ENCODE measurements around the gene RBM20. TPM values are rescaled to one million over a fixed set of nuclear protein-coding genes. Genes with fewer than 3 reads are reported as not detected.

RBM20 gene
- polyA plus RNA-seq, 1 donor (not counting 4 experiments of a cell fraction or from before 2014, with no cell fraction given) = 0.01 TPM

GRCh38 chr10:110625951-110626855, 17.9 kb upstream of the RBM20 start:
- no peak overlapping the region for H2AFZ ChIP-seq (ENCODE audit: control insufficient read depth, low read length)
- TF ChIP-seq CTCF (optimal IDR thresholded peaks at IDR 0.05 in 1 of 3, IDR thresholded peaks at IDR 0.05 in 1 of 3, conservative IDR thresholded peaks at IDR 0.05 in 1 of 3; ENCODE audit: extremely low read depth in 1 of 3, insufficient read depth in 2 of 3, low read length in 3 of 3) (no peak), EZH2 (IDR thresholded peaks at IDR 0.05; ENCODE audit: low read length) (no peak)
- H3K4me1 ChIP-seq (ENCODE audit: control insufficient read depth, extremely low read depth, insufficient read depth, low read length) = peaks cover 3% of the 10 kb centered on the region
- no peaks in the 10 kb centered on the region for H3K79me2 ChIP-seq (ENCODE audit: control insufficient read depth, insufficient read depth, low read length)
- H3K9ac ChIP-seq (ENCODE audit: control insufficient read depth, extremely low read depth, insufficient read depth, low read length) = no peak overlapping the region
- dilution Hi-C loops (cut with MboI; ENCODE audit: extremely low pct_ligation_motif_present, low sequenced_read_pairs) = no loop called here
- no peaks in the 10 kb centered on the region for H3K36me3 ChIP-seq (ENCODE audit: control insufficient read depth in 2 of 2, extremely low read depth in 1 of 2, insufficient read depth in 2 of 2, low read length in 2 of 2)
- H3K27me3 ChIP-seq (ENCODE audit: control insufficient read depth, extremely low read depth, insufficient read depth, low read length) = no peaks in the 10 kb centered on the region
- H3K27ac ChIP-seq (ENCODE audit: control insufficient read depth, insufficient read depth, low read length) = no peak overlapping the region
- no peak overlapping the region for H3K4me3 ChIP-seq (ENCODE audit: control insufficient read depth in 2 of 3, extremely low read depth in 1 of 3, insufficient read depth in 2 of 3, low read depth in 1 of 3, low read length in 3 of 3)
- FAIRE-seq = no peak
- H3K9me1 ChIP-seq (ENCODE audit: control insufficient read depth, extremely low read depth, insufficient read depth, low read length) = no peaks in the 10 kb centered on the region
- H3K9me3 ChIP-seq (ENCODE audit: control insufficient read depth, low read depth, low read length) = no peaks in the 10 kb centered on the region
- no peaks in the 10 kb centered on the region for H4K20me1 ChIP-seq (ENCODE audit: control insufficient read depth, extremely low read depth, insufficient read depth, low read length)
- H3K4me2 ChIP-seq (ENCODE audit: control insufficient read depth, extremely low read depth, insufficient read depth, low read depth, low read length) = no peak overlapping the region
- no peak for DNase-seq (ENCODE audit: low read depth, low spot score)

GRCh38 chr10:110628161-110628560, 16.0 kb upstream of the RBM20 start:
- Histone ChIP-seq H3K9me1 (ENCODE audit: control insufficient read depth, extremely low read depth, insufficient read depth, low read length) (no peaks in the 10 kb centered on the region), H3K4me1 (ENCODE audit: control insufficient read depth, extremely low read depth, insufficient read depth, low read length) (peaks cover 3% of the 10 kb centered on the region), H3K79me2 (ENCODE audit: control insufficient read depth, insufficient read depth, low read length) (no peaks in the 10 kb centered on the region), H4K20me1 (ENCODE audit: control insufficient read depth, extremely low read depth, insufficient read depth, low read length) (no peaks in the 10 kb centered on the region), H3K9ac (ENCODE audit: control insufficient read depth, extremely low read depth, insufficient read depth, low read length) (no peak overlapping the region), H3K4me2 (ENCODE audit: control insufficient read depth, extremely low read depth, insufficient read depth, low read depth, low read length) (no peak overlapping the region), H3K9me3 (ENCODE audit: control insufficient read depth, low read depth, low read length) (no peaks in the 10 kb centered on the region), H2AFZ (ENCODE audit: control insufficient read depth, low read length) (no peak overlapping the region), H3K27ac (ENCODE audit: control insufficient read depth, insufficient read depth, low read length) (no peak overlapping the region), H3K4me3 (ENCODE audit: control insufficient read depth in 2 of 3, extremely low read depth in 1 of 3, insufficient read depth in 2 of 3, low read depth in 1 of 3, low read length in 3 of 3) (no peak overlapping the region), H3K27me3 (ENCODE audit: control insufficient read depth, extremely low read depth, insufficient read depth, low read length) (no peaks in the 10 kb centered on the region), H3K36me3 (ENCODE audit: control insufficient read depth in 2 of 2, extremely low read depth in 1 of 2, insufficient read depth in 2 of 2, low read length in 2 of 2) (no peaks in the 10 kb centered on the region)
- DNase-seq (ENCODE audit: low read depth, low spot score) = no peak
- no peak for FAIRE-seq
- dilution Hi-C loops (cut with MboI; ENCODE audit: extremely low pct_ligation_motif_present, low sequenced_read_pairs) = no loop called here
- TF ChIP-seq CTCF (optimal IDR thresholded peaks at IDR 0.05 in 1 of 3, IDR thresholded peaks at IDR 0.05 in 1 of 3, conservative IDR thresholded peaks at IDR 0.05 in 1 of 3; ENCODE audit: extremely low read depth in 1 of 3, insufficient read depth in 2 of 3, low read length in 3 of 3) (no peak), EZH2 (IDR thresholded peaks at IDR 0.05; ENCODE audit: low read length) (no peak)

Data from keratinocyte (primary cell).